Large intestine (tissue), 3 donors: ENCODE results near the gene MOK. TPM values are rescaled to one million over a fixed set of nuclear protein-coding genes. Genes with fewer than 3 reads are reported as not detected.

Source experiments
- DNase-seq, 2 donors: peaks; one replicate each; pipeline versions ENCODE4 v3.0.0 to v3.0.0-alpha.2; 2013
- H3K27ac ChIP-seq: one replicate; pipeline ENCODE4 v1.5.1; 2013; ENCODE audit warnings: low read length
- H3K27me3 ChIP-seq: 2 replicates; pipeline ENCODE4 v1.6.1; 2013; ENCODE audit warnings: low read length; ENCODE audit not compliant: control insufficient read depth, insufficient read depth
- H3K36me3 ChIP-seq: 2 replicates; pipeline ENCODE4 v1.6.1; 2013; ENCODE audit warnings: low read length; ENCODE audit not compliant: control insufficient read depth, insufficient read depth
- H3K4me1 ChIP-seq: one replicate; pipeline ENCODE4 v1.6.1; 2013; ENCODE audit warnings: low read length; ENCODE audit not compliant: control insufficient read depth, insufficient read depth
- H3K4me3 ChIP-seq: one replicate; pipeline ENCODE4 v1.5.1; 2013; ENCODE audit warnings: low read length
- H3K9me3 ChIP-seq: one replicate; pipeline ENCODE4 v1.6.1; 2013; ENCODE audit warnings: mild to moderate bottlenecking, low read depth, low read length, moderate library complexity; ENCODE audit not compliant: control insufficient read depth
- WGBS: methylation state at CpG from one replicate; pipeline ENCODE4 v1.1.5; 2013; ENCODE audit warnings: low lambda C conversion rate; ENCODE audit not compliant: insufficient coverage; 5-methylcytosine and 5-hydroxymethylcytosine counted together
- polyA plus RNA-seq: library from polyadenylated mRNA; unstranded; fragments of 120-200 nt; gene quantifications from one replicate; pipeline ENCODE4 v1.2.1, GENCODE V29; 2013

MOK gene
- polyA plus RNA-seq, 1 donor = 16.5 TPM

GRCh38 chr14:102234331-102235264 lies 70.4 kb downstream of the MOK start:
- WGBS = 88% methylated on average over 13 of the region's 34 CpGs
- no peaks in the 10 kb centered on the region for H3K9me3 ChIP-seq
- no peaks in the 10 kb centered on the region for H3K4me1 ChIP-seq
- no peak overlapping the region for H3K27ac ChIP-seq
- no peaks in the 10 kb centered on the region for H3K27me3 ChIP-seq
- no peak for DNase-seq
- peaks cover 26% of the 10 kb centered on the region for H3K36me3 ChIP-seq
- no peak overlapping the region for H3K4me3 ChIP-seq

GRCh38 chr14:102233081-102233480 lies 71.9 kb downstream of the MOK start:
- Histone ChIP-seq H3K4me3 (no peak overlapping the region), H3K27me3 (no peaks in the 10 kb centered on the region), H3K36me3 (peaks cover 31% of the 10 kb centered on the region), H3K27ac (no peak overlapping the region), H3K9me3 (no peaks in the 10 kb centered on the region), H3K4me1 (no peaks in the 10 kb centered on the region)
- DNase-seq = no peak
- no CpG with 5 or more reads among the region's 6 CpGs for WGBS

GRCh38 chr14:102232348-102232625 lies 72.7 kb downstream of the MOK start:
- WGBS = no CpG with 5 or more reads among the region's 9 CpGs
- Histone ChIP-seq H3K36me3 (peaks cover 32% of the 10 kb centered on the region), H3K4me3 (no peak overlapping the region), H3K27me3 (no peaks in the 10 kb centered on the region), H3K4me1 (no peaks in the 10 kb centered on the region), H3K27ac (no peak overlapping the region), H3K9me3 (no peaks in the 10 kb centered on the region)
- DNase-seq = no peak

GRCh38 chr14:102231476-102232347 lies 73.3 kb downstream of the MOK start:
- Histone ChIP-seq H3K36me3 (peaks cover 32% of the 10 kb centered on the region), H3K27ac (no peak overlapping the region), H3K27me3 (no peaks in the 10 kb centered on the region), H3K4me1 (no peaks in the 10 kb centered on the region), H3K4me3 (no peak overlapping the region), H3K9me3 (no peaks in the 10 kb centered on the region)
- WGBS = no CpG with 5 or more reads among the region's 22 CpGs
- DNase-seq = no peak

- no peak for DNase-seq
These were observed 74.3 kb downstream of the MOK start for GRCh38 chr14:102230481-102231210.

GRCh38 chr14:102229739-102230092 lies 75.2 kb downstream of the MOK start:
- DNase-seq = no peak
- H3K4me3 ChIP-seq = no peak overlapping the region
- no peak overlapping the region for H3K27ac ChIP-seq
- H3K9me3 ChIP-seq = no peaks in the 10 kb centered on the region
- H3K27me3 ChIP-seq = no peaks in the 10 kb centered on the region
- no peaks in the 10 kb centered on the region for H3K4me1 ChIP-seq
- WGBS = 60% methylated on average over 1 of the region's 9 CpGs
- peaks cover 37% of the 10 kb centered on the region for H3K36me3 ChIP-seq

More at GRCh38 chr14:102230481-102231210, 74.3 kb downstream of the MOK start:
- Histone ChIP-seq H3K4me3 (no peak overlapping the region), H3K27me3 (no peaks in the 10 kb centered on the region), H3K9me3 (no peaks in the 10 kb centered on the region), H3K4me1 (no peaks in the 10 kb centered on the region), H3K36me3 (peaks cover 36% of the 10 kb centered on the region), H3K27ac (no peak overlapping the region)
- no CpG with 5 or more reads among the region's 22 CpGs for WGBS

- no peaks in the 10 kb centered on the region for H3K4me1 ChIP-seq
- no peaks in the 10 kb centered on the region for H3K9me3 ChIP-seq
- no CpG with 5 or more reads among the region's 43 CpGs for WGBS
- no peak overlapping the region for H3K4me3 ChIP-seq
- no peak overlapping the region for H3K27ac ChIP-seq
- peaks cover 37% of the 10 kb centered on the region for H3K36me3 ChIP-seq
- DNase-seq = no peak
- H3K27me3 ChIP-seq = no peaks in the 10 kb centered on the region
These were observed 75.8 kb downstream of the MOK start for GRCh38 chr14:102229071-102229738.

- no peak for DNase-seq
- WGBS = 88% methylated on average over 6 of the region's 28 CpGs
- Histone ChIP-seq H3K9me3 (peaks cover 4% of the 10 kb centered on the region), H3K36me3 (peaks cover 32% of the 10 kb centered on the region), H3K4me3 (no peak overlapping the region), H3K27me3 (no peaks in the 10 kb centered on the region), H3K27ac (no peak overlapping the region), H3K4me1 (no peaks in the 10 kb centered on the region)
These were observed 77.6 kb downstream of the MOK start for GRCh38 chr14:102227184-102227964.

GRCh38 chr14:102226356-102227125 lies 78.4 kb downstream of the MOK start:
- no CpG with 5 or more reads among the region's 27 CpGs for WGBS
- no peak overlapping the region for H3K27ac ChIP-seq
- H3K4me3 ChIP-seq = no peak overlapping the region
- peaks cover 32% of the 10 kb centered on the region for H3K36me3 ChIP-seq
- no peaks in the 10 kb centered on the region for H3K27me3 ChIP-seq
- H3K9me3 ChIP-seq = peaks cover 4% of the 10 kb centered on the region
- peaks cover 1% of the 10 kb centered on the region for H3K4me1 ChIP-seq
- DNase-seq = no peak
